Measurements from ENCODE around the gene AQP2.

AQP2 gene

GRCh38 chr12:49969027-49969426, 18.5 kb downstream of the AQP2 start:
- no peak for TF ChIP-seq TAF1 (IDR thresholded peaks at IDR 0.05; ENCODE audit: borderline replicate concordance, insufficient read depth, low read length)
- no peak for TF ChIP-seq POLR2AphosphoS5 (IDR thresholded peaks at IDR 0.05; ENCODE audit: low read depth, low read length)
- TF ChIP-seq REST (IDR thresholded peaks at IDR 0.05; ENCODE audit: insufficient read depth in 1 of 2, low read depth in 2 of 2, low read length in 2 of 2), result no peak
- no peak for TF ChIP-seq FOXP2 (optimal IDR thresholded peaks at IDR 0.05; ENCODE audit: borderline replicate concordance, extremely low read depth, extremely low read length, insufficient read depth)
- no peak for TF ChIP-seq SIN3A (IDR thresholded peaks at IDR 0.05; ENCODE audit: borderline replicate concordance, insufficient read depth, low read length)

GRCh38 chr12:49969651-49970429, 19.3 kb downstream of the AQP2 start:
- TF ChIP-seq FOXP2 (optimal IDR thresholded peaks at IDR 0.05; ENCODE audit: borderline replicate concordance, extremely low read depth, extremely low read length, insufficient read depth), result no peak
- no peak for TF ChIP-seq SIN3A (IDR thresholded peaks at IDR 0.05; ENCODE audit: borderline replicate concordance, insufficient read depth, low read length)
- TF ChIP-seq TAF1 (IDR thresholded peaks at IDR 0.05; ENCODE audit: borderline replicate concordance, insufficient read depth, low read length), result no peak
- no peak for TF ChIP-seq REST (IDR thresholded peaks at IDR 0.05; ENCODE audit: insufficient read depth in 1 of 2, low read depth in 2 of 2, low read length in 2 of 2)
- TF ChIP-seq POLR2AphosphoS5 (IDR thresholded peaks at IDR 0.05; ENCODE audit: low read depth, low read length), result no peak

- TF ChIP-seq SIN3A (IDR thresholded peaks at IDR 0.05; ENCODE audit: borderline replicate concordance, insufficient read depth, low read length) (no peak), REST (IDR thresholded peaks at IDR 0.05; ENCODE audit: insufficient read depth in 1 of 2, low read depth in 2 of 2, low read length in 2 of 2) (no peak), POLR2AphosphoS5 (IDR thresholded peaks at IDR 0.05; ENCODE audit: low read depth, low read length) (no peak), TAF1 (IDR thresholded peaks at IDR 0.05; ENCODE audit: borderline replicate concordance, insufficient read depth, low read length) (no peak)
Measured at GRCh38 chr12:49970658-49971057, 20.1 kb downstream of the AQP2 start.

GRCh38 chr12:49971141-49971540, 20.6 kb downstream of the AQP2 start:
- no peak for TF ChIP-seq FOXP2 (optimal IDR thresholded peaks at IDR 0.05; ENCODE audit: borderline replicate concordance, extremely low read depth, extremely low read length, insufficient read depth)
- no peak for TF ChIP-seq TAF1 (IDR thresholded peaks at IDR 0.05; ENCODE audit: borderline replicate concordance, insufficient read depth, low read length)
- no peak for TF ChIP-seq POLR2AphosphoS5 (IDR thresholded peaks at IDR 0.05; ENCODE audit: low read depth, low read length)
- no peak for TF ChIP-seq SIN3A (IDR thresholded peaks at IDR 0.05; ENCODE audit: borderline replicate concordance, insufficient read depth, low read length)
- no peak for TF ChIP-seq REST (IDR thresholded peaks at IDR 0.05; ENCODE audit: insufficient read depth in 1 of 2, low read depth in 2 of 2, low read length in 2 of 2)

Data from PFSK-1 (cell line).